Natural killer cell (primary cell): ENCODE results near the gene TTC16. TPM values are rescaled to one million over a fixed set of nuclear protein-coding genes. Genes with fewer than 3 reads are reported as not detected.
A peak's percentile ranks its signal among the peaks of the same experiment; 100 is the strongest.

Source experiments
- ATAC-seq, 3 donors: fragments of 150-1000 bp in 2 of 3; fragments of 200-7000 bp in 1 of 3; cut with Tn5 transposase; 1 replicate in 1 of 3; 2 replicates in 2 of 3; pipeline ENCODE4 v1.10.0; 2021; ENCODE audit warnings: mild to moderate bottlenecking in 2 of 3, moderate library complexity in 2 of 3
- DNase-seq, 2 donors: peaks; one replicate each; pipeline versions ENCODE4 v3.0.0 to v3.0.0-alpha.2; 2013 to 2021; ENCODE audit warnings: mixed read lengths in 1 of 2
- H3K27ac ChIP-seq: one replicate; pipeline ENCODE4 v1.5.1; 2013; ENCODE audit warnings: mild to moderate bottlenecking, low read length
- H3K27me3 ChIP-seq: one replicate; pipeline ENCODE4 v1.6.1; 2013; ENCODE audit warnings: low read length; ENCODE audit not compliant: control insufficient read depth, insufficient read depth
- H3K36me3 ChIP-seq: one replicate; pipeline ENCODE4 v1.6.1; 2013; ENCODE audit warnings: low read length; ENCODE audit not compliant: control insufficient read depth, insufficient read depth
- H3K4me1 ChIP-seq: one replicate; pipeline ENCODE4 v1.6.1; 2013; ENCODE audit warnings: low read length; ENCODE audit not compliant: control insufficient read depth, insufficient read depth
- H3K4me3 ChIP-seq: one replicate; pipeline ENCODE4 v1.5.1; 2013; ENCODE audit warnings: low read length
- H3K9me3 ChIP-seq: one replicate; pipeline ENCODE4 v1.6.1; 2013; ENCODE audit warnings: low read length; ENCODE audit not compliant: control insufficient read depth, insufficient read depth
- H3K27ac Mint-ChIP-seq, 2 donors: one replicate each; pipeline ENCODE4 v1.8.0; 2022; ENCODE audit warnings: mild to moderate bottlenecking in 2 of 2, mixed read lengths in 2 of 2, moderate library complexity in 1 of 2
- H3K27me3 Mint-ChIP-seq, 2 donors: one replicate each; pipeline ENCODE4 v1.8.0; 2022; ENCODE audit warnings: low read depth in 2 of 2, mixed read lengths in 2 of 2
- H3K36me3 Mint-ChIP-seq: one replicate; pipeline ENCODE4 v1.8.0; 2022; ENCODE audit warnings: mixed read lengths
- H3K4me1 Mint-ChIP-seq, 2 donors: one replicate each; pipeline ENCODE4 v1.8.0; 2022; ENCODE audit warnings: mixed read lengths in 2 of 2
- H3K4me3 Mint-ChIP-seq: one replicate; pipeline ENCODE4 v1.8.0; 2022; ENCODE audit warnings: mild to moderate bottlenecking, moderate library complexity, mixed read lengths
- H3K9me3 Mint-ChIP-seq, 2 donors: one replicate each; pipeline ENCODE4 v1.8.0; 2022; ENCODE audit warnings: mixed read lengths in 2 of 2
- CTCF ChIP-seq: fragments of 200-600 bp; IDR thresholded peaks from one replicate; pipeline ENCODE4 v1.8.0; 2022; ENCODE audit warnings: antibody characterized with exemption
- WGBS: methylation state at CpG from one replicate; pipeline ENCODE4 v1.1.7; 2013; ENCODE audit warnings: missing lambda C conversion rate; ENCODE audit not compliant: insufficient coverage; 5-methylcytosine and 5-hydroxymethylcytosine counted together
- intact Hi-C: fragments of 100-400 bp; cut with micrococcal nuclease; formaldehyde crosslinking; loops from one replicate; pipeline ENCODE4 v1.14.2; 2022
- total RNA-seq, 4 donors: library from RNA; stranded (reverse); fragments of 120-200 nt in 1 of 4; gene quantifications; one replicate each; pipeline versions ENCODE4 v1.2.3 to v1.2.4, GENCODE V29; 2013 to 2022

Gene TTC16
- total RNA-seq, 3 donors from 2014 or later (not counting 1 experiment from before 2014, with no cell fraction given): 15.5 to 23.0 (median 21.5) TPM

- intact Hi-C loops: loop anchor here (2.0 to 10.0 kb wide), 2 partner anchors 33 to 295 kb away; partner anchors contain the start of genes FPGS, NAIF1 and SLC25A25
- Histone ChIP-seq H3K9me3 (no peaks in the 10 kb centered on the region), H3K27ac (peak overlapping the region; percentile 90), H3K36me3 (peaks cover 69% of the 10 kb centered on the region), H3K4me3 (peak overlapping the region; percentile 53), H3K27me3 (no peaks in the 10 kb centered on the region), H3K4me1 (peaks cover 74% of the 10 kb centered on the region)
- H3K4me1 Mint-ChIP-seq: peaks cover 64 to 73% of the 10 kb centered on the region in 2 donors
- peak overlapping the region; percentile 87 for H3K4me3 Mint-ChIP-seq
- H3K36me3 Mint-ChIP-seq: no peaks in the 10 kb centered on the region
- H3K9me3 Mint-ChIP-seq: no peaks in the 10 kb centered on the region
- no peak for TF ChIP-seq CTCF
- H3K27me3 Mint-ChIP-seq: no peaks in the 10 kb centered on the region
- WGBS: 29% methylated on average over 4 of the region's 4 CpGs
- no peak for ATAC-seq
- peak overlapping the region; percentile 95 to 99 for H3K27ac Mint-ChIP-seq
- DNase-seq: peak in 1 of 2 donors; percentile 44
These were observed 54.2 kb downstream of the TTC16 start for GRCh38 chr9:127769929-127770582.

GRCh38 chr9:127770583-127770904 lies 54.7 kb downstream of the TTC16 start:
- Mint-ChIP-seq H3K27ac (peak overlapping the region; percentile 95 to 99), H3K9me3 (no peaks in the 10 kb centered on the region), H3K4me1 (peaks cover 59 to 68% of the 10 kb centered on the region in 2 donors), H3K4me3 (peak overlapping the region; percentile 87), H3K36me3 (no peaks in the 10 kb centered on the region), H3K27me3 (no peaks in the 10 kb centered on the region)
- TF ChIP-seq CTCF: no peak
- Histone ChIP-seq H3K4me3 (peak overlapping the region; percentile 53), H3K27me3 (no peaks in the 10 kb centered on the region), H3K27ac (peak overlapping the region; percentile 90), H3K36me3 (peaks cover 65% of the 10 kb centered on the region), H3K4me1 (peaks cover 79% of the 10 kb centered on the region), H3K9me3 (no peaks in the 10 kb centered on the region)
- DNase-seq (no peak), ATAC-seq (no peak)
- WGBS: 31% methylated on average over 3 of the region's 3 CpGs
- intact Hi-C loops: loop anchor here (2.0 to 10.0 kb wide), 2 partner anchors 32 to 294 kb away; partner anchors contain the start of genes FPGS, NAIF1 and SLC25A25

DNA sequence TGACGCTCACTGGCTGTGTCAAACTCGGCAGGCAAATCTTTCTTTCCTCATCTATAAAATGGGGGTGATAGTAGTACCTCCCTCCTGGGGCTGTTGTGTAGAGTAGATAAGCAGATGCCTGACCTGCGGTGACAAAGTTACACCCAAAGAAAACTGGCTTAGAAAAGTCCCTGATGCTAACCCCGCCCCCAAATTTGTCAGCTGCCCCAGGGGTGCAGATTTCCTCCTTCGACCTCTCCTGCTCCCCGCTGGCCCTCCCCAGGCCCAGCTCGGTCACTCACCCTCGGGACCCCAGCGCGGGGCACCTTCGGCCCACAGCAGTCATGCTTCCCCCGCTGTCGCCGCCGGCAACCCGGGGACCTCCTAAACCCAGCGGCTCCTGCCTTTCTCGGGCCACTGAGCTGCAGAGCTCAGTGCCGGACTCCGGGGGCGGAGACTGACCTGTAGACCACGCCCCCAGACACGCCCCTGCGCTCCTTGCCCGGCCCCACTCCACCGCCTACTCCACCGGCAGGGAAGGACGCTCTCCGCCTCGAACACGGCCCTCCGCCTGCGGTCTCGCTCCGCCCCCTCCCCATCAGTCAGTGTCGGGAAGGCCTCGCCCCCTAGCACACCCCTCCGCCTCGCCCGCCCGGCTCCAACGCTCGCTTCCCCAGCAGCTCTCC lies 55.2 kb downstream of the TTC16 start:
- Histone ChIP-seq H3K36me3 (peaks cover 60% of the 10 kb centered on the region), H3K27ac (peak overlapping the region; percentile 90), H3K27me3 (no peaks in the 10 kb centered on the region), H3K9me3 (no peaks in the 10 kb centered on the region), H3K4me3 (peak overlapping the region; percentile 53), H3K4me1 (peaks cover 82% of the 10 kb centered on the region)
- H3K9me3 Mint-ChIP-seq: no peaks in the 10 kb centered on the region
- H3K4me1 Mint-ChIP-seq: peaks cover 54 to 63% of the 10 kb centered on the region in 2 donors
- DNase-seq (peak; percentile 93 to 96), ATAC-seq (peak; percentile 80 to 93 (median 83))
- no peaks in the 10 kb centered on the region for H3K36me3 Mint-ChIP-seq
- peak overlapping the region; percentile 87 for H3K4me3 Mint-ChIP-seq
- no peak for TF ChIP-seq CTCF
- WGBS: under 1% methylated on average over 41 of the region's 43 CpGs
- H3K27me3 Mint-ChIP-seq: no peaks in the 10 kb centered on the region
- intact Hi-C loops: loop anchor here (1.0 to 10.0 kb wide), 3 partner anchors 12 to 294 kb away; partner anchors contain the start of genes FPGS, NAIF1 and SLC25A25
- H3K27ac Mint-ChIP-seq: peak overlapping the region; percentile 95 to 99
